ENCODE measurements around the gene ANTXR2. TPM values are rescaled to one million over a fixed set of nuclear protein-coding genes. Genes with fewer than 3 reads are reported as not detected.

Gene ANTXR2
- total RNA-seq (2016; rRNA removed; fragmentation: Illumina TruSeq; extraction: Trizol), result 8.4 and 14.5 TPM in 2 replicates
- total RNA-seq (2016; cell fraction: cytosol; rRNA removed; fragmentation: Illumina TruSeq; extraction: Trizol; ENCODE audit: low read depth), result 0.62 and 1.0 TPM in 2 replicates
- total RNA-seq (2016; cell fraction: insoluble cytoplasmic fraction; rRNA removed; fragmentation: Illumina TruSeq; extraction: Trizol), result 7.1 and 13.3 TPM in 2 replicates
- 2.1 and 3.1 TPM in 2 replicates for total RNA-seq (2016; cell fraction: membrane; rRNA removed; fragmentation: Illumina TruSeq; extraction: Trizol)
- 18.8 and 20.1 TPM in 2 replicates for total RNA-seq (2016; cell fraction: nucleus; rRNA removed; fragmentation: Illumina TruSeq; extraction: Trizol)
- polyA plus RNA-seq (2011; rRNA removed), result 4.6 and 4.8 TPM in 2 replicates
- 1.8 and 3.7 TPM in 2 replicates for polyA plus RNA-seq (2011; cell fraction: cytosol; rRNA removed)
- 1.8 and 2.6 TPM in 2 replicates for polyA plus RNA-seq (2011; cell fraction: nucleus; rRNA removed)
- polyA plus RNA-seq (2012), result 4.9 and 8.5 TPM in 2 replicates
- 0.26 and 0.31 TPM in 2 replicates for polyA plus RNA-seq (2016; cell fraction: cytosol; fragmentation: Illumina TruSeq; extraction: Trizol; ENCODE audit: low read depth)
- polyA plus RNA-seq (2016; cell fraction: insoluble cytoplasmic fraction; fragmentation: Illumina TruSeq; extraction: Trizol; ENCODE audit: low read depth), result 4.9 and 5.3 TPM in 2 replicates
- polyA plus RNA-seq (2016; cell fraction: membrane; fragmentation: Illumina TruSeq; extraction: Trizol; ENCODE audit: low read depth), result 0.70 and 1.4 TPM in 2 replicates
- 11.4 and 13.9 TPM in 2 replicates for polyA plus RNA-seq (2016; cell fraction: nucleus; fragmentation: Illumina TruSeq; extraction: Trizol; ENCODE audit: insufficient read depth, low read depth)
- 4.2 TPM in 1 of 2 replicates, not detected in the other for polyA minus RNA-seq (2011; rRNA and poly(A)+ RNA removed; ENCODE audit: low replicate concordance)
- polyA minus RNA-seq (2011; cell fraction: cytosol; rRNA and poly(A)+ RNA removed), result 6.0 and 10.0 TPM in 2 replicates
- polyA minus RNA-seq (2011; cell fraction: nucleus; rRNA and poly(A)+ RNA removed), result 21.8 and 32.9 TPM in 2 replicates
- percentile 72 among the genes with signal in this experiment for Bru-seq, nascent RNA
- BruChase-seq, experiment 1, labeled RNA remaining after a 6-hour chase, result percentile 61 among the genes with signal in this experiment
- BruChase-seq, experiment 2, labeled RNA remaining after a 2-hour chase, result percentile 58 among the genes with signal in this experiment
- long read RNA-seq, experiment 1, full-length matches to known transcripts, result 4 of 5 reads
- long read RNA-seq, experiment 1, partial matches to known transcripts, result 1 of 5 reads
- long read RNA-seq, experiment 1, other reads (novel, unspliced or antisense), result 0 of 5 reads
- long read RNA-seq, experiment 2, full-length matches to known transcripts, result 8 of 71 reads
- long read RNA-seq, experiment 2, partial matches to known transcripts, result 5 of 71 reads
- long read RNA-seq, experiment 2, other reads (novel, unspliced or antisense), result 58 of 71 reads

DNA sequence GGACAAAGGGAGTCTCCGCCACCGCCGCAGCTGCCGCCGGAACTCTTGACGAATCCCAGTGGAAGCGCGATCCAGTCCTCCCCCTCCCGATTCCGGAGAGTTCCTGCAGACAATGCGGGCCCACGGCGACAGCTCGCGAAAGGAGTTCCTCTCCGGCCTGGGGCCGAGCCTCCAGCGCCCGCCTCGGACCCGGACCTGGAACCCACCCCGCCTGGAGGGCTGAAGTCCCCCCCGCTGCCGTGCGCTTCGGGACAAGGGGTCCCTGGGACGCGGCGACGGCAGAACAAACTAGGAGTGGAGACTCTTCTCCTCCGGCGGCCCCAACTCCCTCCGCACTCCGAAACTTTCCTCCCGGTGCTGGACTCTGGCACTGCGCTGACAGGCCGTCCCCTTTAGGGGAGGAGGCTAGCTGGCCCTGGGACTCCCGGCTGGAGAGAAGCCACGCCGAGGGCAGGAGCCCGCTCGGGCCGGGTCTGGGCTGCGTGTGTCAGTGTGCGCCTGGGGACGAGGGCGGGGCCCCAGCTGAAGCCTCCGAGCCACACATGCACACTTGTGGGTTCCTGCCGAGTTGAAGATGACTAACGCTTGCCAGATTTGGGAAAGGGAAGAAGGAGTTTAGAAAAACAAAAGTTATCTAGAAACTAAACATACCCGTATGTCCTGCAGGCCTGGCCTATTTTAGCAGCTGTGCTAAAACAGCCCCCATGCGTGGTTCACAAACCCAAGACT, at the start of gene ANTXR2:
Gene ANTXR2 (minus strand): TSS at position 486 of the 729 bp plus-strand sequence. CDS start 669 bp downstream, outside the sequence.
- Histone ChIP-seq H3K9me3 (ENCODE audit: low read length) (no peaks in the 10 kb centered on the region), H3K4me3 (replicated peaks in 1 of 3; ENCODE audit: insufficient read depth in 1 of 3, low read depth in 2 of 3, low read length in 3 of 3) (peak within 1 kb of the TSS; percentile 85 to 90 (median 90)), H3K79me2 (ENCODE audit: insufficient read depth, low read length) (no peaks in the 10 kb centered on the region), H4K20me1 (ENCODE audit: insufficient read depth, low read length) (no peaks in the 10 kb centered on the region), H3K4me1 (ENCODE audit: insufficient read depth, low read length) (peaks cover 33% of the 10 kb centered on the region), H3K27me3 (ENCODE audit: control insufficient read depth in 1 of 2, insufficient read depth in 2 of 2, low read length in 2 of 2) (no peaks in the 10 kb centered on the region), H2AFZ (ENCODE audit: low read length) (no peak within 1 kb of the TSS), H3K27ac (ENCODE audit: extremely low read length, insufficient read depth, low read length) (peak within 1 kb of the TSS; percentile 70), H3K4me2 (ENCODE audit: low read depth, low read length) (peak within 1 kb of the TSS; percentile 76), H3K9ac (ENCODE audit: insufficient read depth, low read depth, low read length) (peak within 1 kb of the TSS; percentile 71), H3K36me3 (replicated peaks in 1 of 2; ENCODE audit: control insufficient read depth in 1 of 2, insufficient read depth in 2 of 2, low read length in 2 of 2) (no peaks in the 10 kb centered on the region)
- FAIRE-seq, result no peak
- ChIA-PET CTCF (ENCODE audit: low intra/inter-chr PET ratio, low total read pairs) (no interaction called here), POLR2A (interaction anchor here (1.0 to 2.4 kb wide), 5 partner anchors 11 to 65 kb away, joined by 3 to 7 read pairs (median 5); no protein-coding TSS in a partner anchor)
- ATAC-seq, result peak; percentile 97
- WGBS (ENCODE audit: low lambda C conversion rate), result under 1% methylated on average over 11 of the region's 52 CpGs
- in situ Hi-C loops (cut with HindIII; ENCODE audit: extremely low pct_ligation_motif_present, low pct_unique_long_range_greater_than_20kb), result loop anchor here (10.0 kb wide), 1 partner anchor 158 kb away; no protein-coding TSS in a partner anchor
- intact Hi-C loops (cut with micrococcal nuclease; ENCODE audit: unreplicated experiment), result loop anchor here (1.0 to 2.0 kb wide), 2 partner anchors 112 to 156 kb away; no protein-coding TSS in a partner anchor
- BruUV-seq (replicated peaks), result no TSS peak
- peak; percentile 70 for DNase-seq (ENCODE audit: low spot score)
- TF ChIP-seq EHMT2 (IDR thresholded peaks at IDR 0.05; ENCODE audit: borderline replicate concordance, low read depth, low read length) (no peak), POLR2G (IDR thresholded peaks at IDR 0.05; ENCODE audit: low read depth, low read length) (peak; percentile 90), ZNF713 (CRISPR knock-in tag; IDR thresholded peaks at IDR 0.05) (no peak), ZFP37 (CRISPR knock-in tag; IDR thresholded peaks at IDR 0.05; ENCODE audit: borderline replicate concordance) (no peak), THYN1 (CRISPR knock-in tag; IDR thresholded peaks at IDR 0.05; ENCODE audit: borderline replicate concordance, low read depth) (no peak), HHEX (CRISPR knock-in tag; IDR thresholded peaks at IDR 0.05) (no peak), WIZ (CRISPR knock-in tag; IDR thresholded peaks at IDR 0.05) (no peak), ZFP36L2 (CRISPR knock-in tag; IDR thresholded peaks at IDR 0.05) (no peak), MTF1 (CRISPR knock-in tag; IDR thresholded peaks at IDR 0.05) (no peak), SP1 (IDR thresholded peaks at IDR 0.05) (no peak), SP1 (CRISPR knock-in tag; IDR thresholded peaks at IDR 0.05) (no peak), DPF2 (CRISPR knock-in tag; IDR thresholded peaks at IDR 0.05; ENCODE audit: borderline replicate concordance, low read depth) (no peak)
- TF ChIP-seq, protein P1, sequence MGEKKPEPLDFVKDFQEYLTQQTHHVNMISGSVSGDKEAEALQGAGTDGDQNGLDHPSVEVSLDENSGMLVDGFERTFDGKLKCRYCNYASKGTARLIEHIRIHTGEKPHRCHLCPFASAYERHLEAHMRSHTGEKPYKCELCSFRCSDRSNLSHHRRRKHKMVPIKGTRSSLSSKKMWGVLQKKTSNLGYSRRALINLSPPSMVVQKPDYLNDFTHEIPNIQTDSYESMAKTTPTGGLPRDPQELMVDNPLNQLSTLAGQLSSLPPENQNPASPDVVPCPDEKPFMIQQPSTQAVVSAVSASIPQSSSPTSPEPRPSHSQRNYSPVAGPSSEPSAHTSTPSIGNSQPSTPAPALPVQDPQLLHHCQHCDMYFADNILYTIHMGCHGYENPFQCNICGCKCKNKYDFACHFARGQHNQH (CRISPR knock-in tag; IDR thresholded peaks at IDR 0.05), result peak; percentile 34; the same call in 1 of the 2 replicates
- TF ChIP-seq, protein P2, sequence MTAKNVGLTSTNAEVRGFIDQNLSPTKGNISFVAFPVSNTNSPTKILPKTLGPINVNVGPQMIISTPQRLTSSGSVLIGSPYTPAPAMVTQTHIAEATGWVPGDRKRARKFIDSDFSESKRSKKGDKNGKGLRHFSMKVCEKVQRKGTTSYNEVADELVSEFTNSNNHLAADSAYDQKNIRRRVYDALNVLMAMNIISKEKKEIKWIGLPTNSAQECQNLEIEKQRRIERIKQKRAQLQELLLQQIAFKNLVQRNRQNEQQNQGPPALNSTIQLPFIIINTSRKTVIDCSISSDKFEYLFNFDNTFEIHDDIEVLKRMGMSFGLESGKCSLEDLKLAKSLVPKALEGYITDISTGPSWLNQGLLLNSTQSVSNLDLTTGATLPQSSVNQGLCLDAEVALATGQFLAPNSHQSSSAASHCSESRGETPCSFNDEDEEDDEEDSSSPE (CRISPR knock-in tag; IDR thresholded peaks at IDR 0.05), result peak; percentile 9; the same call in 1 of the 2 replicates
- TF ChIP-seq, protein P3, sequence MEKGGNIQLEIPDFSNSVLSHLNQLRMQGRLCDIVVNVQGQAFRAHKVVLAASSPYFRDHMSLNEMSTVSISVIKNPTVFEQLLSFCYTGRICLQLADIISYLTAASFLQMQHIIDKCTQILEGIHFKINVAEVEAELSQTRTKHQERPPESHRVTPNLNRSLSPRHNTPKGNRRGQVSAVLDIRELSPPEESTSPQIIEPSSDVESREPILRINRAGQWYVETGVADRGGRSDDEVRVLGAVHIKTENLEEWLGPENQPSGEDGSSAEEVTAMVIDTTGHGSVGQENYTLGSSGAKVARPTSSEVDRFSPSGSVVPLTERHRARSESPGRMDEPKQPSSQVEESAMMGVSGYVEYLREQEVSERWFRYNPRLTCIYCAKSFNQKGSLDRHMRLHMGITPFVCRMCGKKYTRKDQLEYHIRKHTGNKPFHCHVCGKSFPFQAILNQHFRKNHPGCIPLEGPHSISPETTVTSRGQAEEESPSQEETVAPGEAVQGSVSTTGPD (CRISPR knock-in tag; IDR thresholded peaks at IDR 0.05), result no peak

Data from HepG2 (cell line).